K562 (cell line): ENCODE results near the gene ACKR2. TPM values are rescaled to one million over a fixed set of nuclear protein-coding genes. Genes with fewer than 3 reads are reported as not detected.

Source experiments
- BACH1 ChIP-seq: fragments of 200-800 bp; sonication (Bioruptor generic); IDR thresholded peaks from 2 replicates; pipeline ENCODE4 v1.6.1; 2016; ENCODE audit warnings: missing genetic modification characterization, missing compliant biosample characterization
- BHLHE40 ChIP-seq: IDR thresholded peaks from 2 replicates; pipeline ENCODE4 v1.6.1; 2011; ENCODE audit warnings: low read length, improper control_type of control experiment
- E4F1 ChIP-seq: fragments of 250-450 bp; sonication (Bioruptor Pico); IDR thresholded peaks from 2 replicates; pipeline ENCODE4 v1.5.0; 2021; ENCODE audit warnings: mild to moderate bottlenecking, borderline replicate concordance
- FOXK2 ChIP-seq, 2 experiments: fragments of 450-650 bp; IDR thresholded peaks in 1 of 2; conservative IDR thresholded peaks in 1 of 2; 2 replicates each; pipeline ENCODE4 v1.6.1; 2016; ENCODE audit warnings: low read depth in 2 of 2, mild to moderate bottlenecking in 1 of 2
- HDAC8 ChIP-seq: fragments of 450-650 bp; IDR thresholded peaks from 2 replicates; pipeline ENCODE4 v1.6.1; 2016; ENCODE audit warnings: mild to moderate bottlenecking, missing genetic modification characterization, moderate library complexity, missing compliant biosample characterization
- NR1H2 ChIP-seq: sonication (generic); formaldehyde crosslinking; IDR thresholded peaks from 2 replicates; pipeline ENCODE4 v1.4.0; 2020; ENCODE audit warnings: mild to moderate bottlenecking, missing genetic modification reagents
- SREBF2 ChIP-seq: sonication (generic); formaldehyde crosslinking; IDR thresholded peaks from 2 replicates; pipeline ENCODE4 v1.4.0; 2020; ENCODE audit warnings: mild to moderate bottlenecking, missing genetic modification reagents
- ZFX ChIP-seq: sonication (generic); formaldehyde crosslinking; IDR thresholded peaks from 2 replicates; pipeline ENCODE4 v1.8.0; 2022; ENCODE audit warnings: mild to moderate bottlenecking, missing genetic modification reagents, moderate library complexity
- ZNF511 ChIP-seq: sonication (generic); formaldehyde crosslinking; IDR thresholded peaks from 2 replicates; pipeline ENCODE4 v1.8.0; 2022; ENCODE audit warnings: mild to moderate bottlenecking, missing genetic modification reagents
- ZNF717 ChIP-seq: fragments of 250-450 bp; sonication (Bioruptor Pico); IDR thresholded peaks from 2 replicates; pipeline ENCODE4 v1.5.0; 2021
- polyA plus RNA-seq, 8 experiments: library from polyadenylated mRNA; depleted of rRNA in 4 of 8; stranded (reverse) in 5 of 8; unstranded in 3 of 8; fragments of >200 nt; fragmentation: Nextera tagmentation in 2 of 8; fragmentation: Illumina TruSeq in 1 of 8; extraction: Ambion mirVana in 2 of 8; extraction: Trizol in 1 of 8; gene quantifications; 2 replicates each; pipeline versions ENCODE4 v1.2.1 to v1.2.3, GENCODE V29; 2011 to 2014; ENCODE audit warnings: inconsistent platforms in 1 of 8, missing spikeins in 1 of 8
- total RNA-seq, 7 experiments: library from RNA; depleted of rRNA in 6 of 7; stranded (reverse); fragments of >200 nt in 6 of 7; fragmentation: Illumina TruSeq in 2 of 7; extraction: Trizol in 2 of 7; gene quantifications; 2 replicates each; pipeline versions ENCODE4 v1.2.1 to v1.2.3, GENCODE V29; 2011 to 2021; ENCODE audit warnings: low replicate concordance in 1 of 7

The ACKR2 gene
- total and polyA plus RNA-seq, 9 of the 15 experiments (the other 6 are each of a cell fraction or from before 2014, with no cell fraction given): 0.03 to 0.69 (median 0.25) TPM; not detected in 1

DNA sequence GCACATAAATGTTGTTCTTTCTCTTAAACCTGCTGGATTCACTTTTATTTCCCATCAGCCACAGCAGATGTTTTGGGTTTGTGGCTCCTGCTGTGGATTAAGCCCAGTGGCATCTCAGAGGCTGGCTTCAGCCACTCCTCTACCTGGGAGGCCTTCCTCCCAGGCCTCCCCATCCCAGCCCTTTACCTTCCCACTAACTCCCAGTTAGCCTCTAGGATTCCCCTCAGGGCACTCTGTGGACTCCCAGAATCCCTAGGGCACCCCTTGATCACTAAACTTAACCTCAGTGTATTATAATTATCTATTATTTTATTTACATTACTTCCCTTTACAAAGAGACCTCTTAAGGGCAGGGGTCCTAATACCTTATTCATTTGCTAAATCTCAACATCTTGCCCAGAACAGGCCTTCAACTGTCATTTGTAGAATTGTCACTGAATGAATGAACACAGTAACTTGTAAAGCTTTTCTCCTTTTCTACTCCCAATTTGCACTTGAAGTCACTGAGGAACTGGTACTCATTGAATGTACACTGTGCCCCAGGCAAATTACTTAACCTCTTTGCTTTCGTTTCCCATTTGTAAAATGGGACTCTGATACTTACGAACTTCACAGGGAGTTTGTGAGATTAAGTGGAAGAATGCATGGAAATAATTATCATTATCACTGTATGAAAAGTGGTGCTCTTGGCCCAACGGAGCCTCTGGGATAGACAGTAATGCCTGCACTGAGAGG, 44.5 kb upstream of the ACKR2 start (continued):
- TF ChIP-seq E4F1 (CRISPR knock-in tag) (no peak), ZNF511 (CRISPR knock-in tag) (no peak), BHLHE40 (no peak), BACH1 (tag) (no peak), ZFX (no peak), ZNF717 (CRISPR knock-in tag) (no peak), NR1H2 (CRISPR knock-in tag) (no peak), HDAC8 (no peak), SREBF2 (CRISPR knock-in tag) (no peak), FOXK2 (conservative IDR thresholded peaks at IDR 0.05 in 1 of 2, IDR thresholded peaks at IDR 0.05 in 1 of 2; ENCODE audit: low read depth in 2 of 2) (no peak)
